ENCODE data around the gene EMSY.

GRCh38 chr11:76426660-76427059 is 18.2 kb upstream of the EMSY start:
- TF ChIP-seq SUZ12 (IDR thresholded peaks at IDR 0.05; ENCODE audit: extremely low read depth, insufficient read depth, insufficient read length) (no peak), ZNF274 (IDR thresholded peaks at IDR 0.05; ENCODE audit: low read depth, low read length) (no peak), YY1 (IDR thresholded peaks at IDR 0.05; ENCODE audit: insufficient read depth, insufficient read length) (no peak)

All from NT2/D1 (cell line).